Endometrial microvascular endothelial cells (primary cell): ENCODE results near the gene RNF10. TPM values are rescaled to one million over a fixed set of nuclear protein-coding genes. Genes with fewer than 3 reads are reported as not detected.

Experiments
- in situ Hi-C: cut with HindIII; loops from 2 replicates; pipeline ENCODE4 v1.10.0; 2017; ENCODE audit warnings: low sequenced_read_pairs, low pct_unique_long_range_greater_than_20kb; ENCODE audit errors: inconsistent ontology term
- total RNA-seq: library from RNA; depleted of rRNA; stranded (reverse); fragments of >200 nt; gene quantifications from one replicate; pipeline ENCODE4 v1.2.3, GENCODE V29; 2015; ENCODE audit errors: inconsistent ontology term

RNF10 gene
- total RNA-seq, 1 donor from 2014 or later = 119 TPM

DNA sequence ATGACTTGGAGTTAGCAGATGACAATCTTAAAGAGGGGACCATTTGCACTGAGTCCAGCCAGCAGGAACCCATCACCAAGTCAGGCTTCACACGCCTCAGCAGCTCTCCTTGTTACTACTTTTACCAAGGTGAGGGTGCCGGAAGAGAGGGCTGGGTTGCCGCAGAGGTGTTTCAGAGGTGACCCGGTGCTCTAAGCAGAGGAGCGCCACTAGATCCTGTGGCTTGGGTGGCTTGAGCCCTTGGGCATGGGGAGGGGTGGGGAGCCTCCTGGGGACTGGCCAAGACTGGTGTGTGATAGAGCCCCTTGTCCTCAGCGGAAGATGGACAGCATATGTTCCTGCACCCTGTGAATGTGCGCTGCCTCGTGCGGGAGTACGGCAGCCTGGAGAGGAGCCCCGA lies 29.3 kb downstream of the RNF10 start:
- in situ Hi-C loops = no loop called here

DNA sequence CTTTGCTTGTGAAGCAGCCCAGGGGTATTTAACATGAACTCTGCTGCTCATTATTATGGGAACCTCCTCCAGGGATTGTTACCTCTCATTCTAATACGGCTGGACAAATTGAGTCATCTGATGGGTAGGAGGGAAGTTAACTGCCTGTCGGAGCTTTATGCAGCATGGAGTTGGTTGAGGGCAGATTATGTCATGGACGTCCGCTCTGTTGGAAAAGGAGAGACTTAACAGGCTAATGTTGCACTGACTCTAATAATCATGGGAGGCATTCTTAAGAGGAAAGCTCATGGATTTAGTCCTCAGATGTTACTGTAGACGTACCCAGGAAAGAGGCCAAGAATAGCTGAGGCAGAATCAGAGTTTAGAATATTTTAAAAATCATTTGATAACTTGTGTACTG lies 37.1 kb downstream of the RNF10 start:
- in situ Hi-C loops = no loop called here

GRCh38 chr12:120573560-120573959 lies 39.4 kb downstream of the RNF10 start:
- in situ Hi-C loops = no loop called here

DNA sequence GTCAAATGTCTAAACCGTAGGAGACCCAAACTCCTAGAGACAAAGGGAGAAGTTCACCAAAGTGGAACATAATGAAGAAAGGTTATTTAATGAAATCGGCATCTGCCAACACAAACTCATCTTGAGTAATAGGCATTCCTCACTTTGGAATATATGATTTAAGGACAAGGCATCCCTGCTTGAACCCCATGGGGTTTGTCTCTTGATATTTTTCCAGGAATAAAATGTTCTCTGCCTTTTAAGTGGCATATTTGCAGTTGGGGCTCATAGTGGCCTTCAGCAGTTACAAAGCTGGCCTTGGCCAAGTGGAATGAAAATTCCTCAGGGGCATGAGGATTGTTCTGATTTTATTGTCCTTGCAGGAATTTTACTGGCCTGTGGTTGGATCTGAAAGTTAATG lies 40.0 kb downstream of the RNF10 start:
- in situ Hi-C loops = no loop called here

- in situ Hi-C loops = no loop called here
Observed at GRCh38 chr12:120579179-120579578, 45.0 kb downstream of the RNF10 start.

DNA sequence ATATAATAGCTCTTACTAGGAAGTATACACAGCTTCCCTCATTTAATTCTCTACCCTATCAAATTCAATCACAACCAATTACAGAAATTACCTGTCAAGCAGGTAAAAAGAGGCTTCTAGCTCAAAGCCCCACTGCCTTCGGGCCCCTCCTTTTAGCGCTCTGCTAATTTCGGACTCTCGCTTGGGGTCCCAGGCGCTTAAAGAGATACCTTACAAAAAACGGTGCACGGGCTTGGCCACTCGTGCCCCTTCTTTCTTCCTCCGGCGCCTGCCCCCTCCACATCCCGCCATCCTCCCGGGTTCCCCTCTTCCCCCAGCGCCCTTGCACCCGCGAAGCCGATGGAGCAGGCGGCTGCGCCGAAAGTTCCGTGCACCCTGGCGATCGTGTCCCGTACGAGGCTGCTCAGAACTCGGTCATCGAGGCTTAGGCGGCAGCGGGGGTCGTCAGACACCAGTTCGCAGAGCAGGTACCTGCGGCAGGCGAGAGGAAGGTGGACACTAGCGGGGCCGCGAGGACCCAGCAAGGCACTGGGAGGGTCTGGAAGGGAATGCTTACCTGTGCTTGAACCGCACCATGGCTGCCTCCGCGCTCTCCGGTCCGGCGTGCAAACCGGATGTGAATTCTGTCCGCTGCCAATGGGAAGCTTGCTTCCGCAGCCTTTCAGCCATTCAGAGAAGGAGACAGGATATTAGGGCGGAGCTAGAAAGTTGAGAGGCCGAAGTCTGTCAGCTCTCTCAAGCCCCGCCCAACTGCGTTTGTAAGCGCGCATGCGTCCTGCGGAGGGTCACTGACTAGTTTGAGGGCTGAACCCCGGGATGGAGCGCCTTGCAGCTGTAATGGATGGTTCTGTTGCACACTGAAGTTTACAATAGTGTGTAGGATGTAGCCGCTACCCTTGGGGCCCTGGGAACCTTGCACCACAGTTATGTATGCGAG lies 46.9 kb downstream of the RNF10 start, which contains the start of gene POP5:
POP5 (minus strand) TSS at position 616 of the 937 bp plus-strand sequence; CDS start at position 576, 40 bp downstream.
- in situ Hi-C loops = loop anchor here (10.0 kb wide), 1 partner anchor 134 kb away; the partner anchor contains the start of gene UNC119B

GRCh38 chr12:120581998-120582397 lies 47.8 kb downstream of the RNF10 start:
- in situ Hi-C loops = loop anchor here (10.0 kb wide), 1 partner anchor 133 kb away; the partner anchor contains the start of gene UNC119B

GRCh38 chr12:120583478-120584030 lies 49.4 kb downstream of the RNF10 start:
- in situ Hi-C loops = loop anchor here (10.0 kb wide), 1 partner anchor 131 kb away; the partner anchor contains the start of gene UNC119B

GRCh38 chr12:120584343-120585149 lies 50.4 kb downstream of the RNF10 start:
- in situ Hi-C loops = loop anchor here (10.0 kb wide), 1 partner anchor 130 kb away; the partner anchor contains the start of gene UNC119B

GRCh38 chr12:120586206-120586605 lies 52.0 kb downstream of the RNF10 start:
- in situ Hi-C loops = loop anchor here (10.0 kb wide), 1 partner anchor 129 kb away; the partner anchor contains the start of gene UNC119B

GRCh38 chr12:120586860-120587259 lies 52.7 kb downstream of the RNF10 start:
- in situ Hi-C loops = loop anchor here (10.0 kb wide), 1 partner anchor 128 kb away; the partner anchor contains the start of gene UNC119B

DNA sequence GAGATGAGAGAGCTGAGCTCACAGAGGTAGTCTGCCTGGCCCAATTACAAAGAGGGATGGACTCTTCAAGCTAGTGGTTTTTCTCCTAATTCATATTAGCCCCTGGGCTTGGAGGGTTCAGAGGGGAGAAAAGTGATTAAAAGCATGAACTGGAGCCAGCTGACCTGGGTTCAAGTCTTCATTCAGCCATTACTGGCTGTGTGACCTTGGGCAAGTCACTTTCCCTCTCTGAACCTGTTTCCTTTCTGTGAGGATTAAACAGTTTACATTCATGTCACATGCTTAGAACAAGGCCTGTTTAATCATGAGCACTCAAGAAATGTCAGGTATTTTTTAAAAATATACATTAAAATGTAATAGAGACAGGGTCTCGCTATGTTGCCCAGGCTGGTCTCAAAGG lies 54.2 kb downstream of the RNF10 start:
- in situ Hi-C loops = loop anchor here (10.0 kb wide), 1 partner anchor 126 kb away; the partner anchor contains the start of gene UNC119B

GRCh38 chr12:120588948-120589930 lies 55.1 kb downstream of the RNF10 start:
- in situ Hi-C loops = loop anchor here (10.0 kb wide), 1 partner anchor 126 kb away; the partner anchor contains the start of gene UNC119B

DNA sequence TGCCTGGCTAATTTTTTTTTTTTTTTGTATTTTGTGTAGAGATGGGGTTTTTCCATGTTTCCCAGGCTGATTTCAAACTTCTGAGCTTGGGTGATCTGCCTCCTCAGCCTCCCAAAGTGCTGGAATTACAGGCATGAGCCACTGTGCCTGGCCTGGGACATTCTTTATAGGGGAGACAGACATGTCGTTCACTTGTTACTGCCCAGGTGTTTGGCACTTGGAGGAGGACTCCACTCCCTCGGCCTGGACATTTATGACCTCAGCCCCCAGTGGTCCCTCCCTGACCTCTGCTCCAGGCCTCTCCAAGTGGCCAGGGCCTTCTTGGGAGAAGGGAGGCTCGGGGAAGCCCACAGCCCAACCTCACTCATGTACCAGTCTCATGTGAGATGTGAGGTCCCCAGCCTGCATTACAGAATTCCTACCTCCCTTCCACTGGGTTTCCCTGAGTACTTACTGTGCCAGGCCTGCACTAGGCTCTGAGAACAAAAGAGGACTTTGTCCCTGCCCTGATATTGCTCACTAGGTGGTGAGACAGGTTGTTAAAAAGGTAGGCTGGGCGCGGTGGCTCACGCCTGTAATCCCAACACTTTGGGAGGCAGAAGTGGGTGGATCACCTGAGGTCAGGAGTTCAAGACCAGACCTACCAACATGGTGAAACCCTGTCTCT lies 56.7 kb downstream of the RNF10 start:
- in situ Hi-C loops = no loop called here

DNA sequence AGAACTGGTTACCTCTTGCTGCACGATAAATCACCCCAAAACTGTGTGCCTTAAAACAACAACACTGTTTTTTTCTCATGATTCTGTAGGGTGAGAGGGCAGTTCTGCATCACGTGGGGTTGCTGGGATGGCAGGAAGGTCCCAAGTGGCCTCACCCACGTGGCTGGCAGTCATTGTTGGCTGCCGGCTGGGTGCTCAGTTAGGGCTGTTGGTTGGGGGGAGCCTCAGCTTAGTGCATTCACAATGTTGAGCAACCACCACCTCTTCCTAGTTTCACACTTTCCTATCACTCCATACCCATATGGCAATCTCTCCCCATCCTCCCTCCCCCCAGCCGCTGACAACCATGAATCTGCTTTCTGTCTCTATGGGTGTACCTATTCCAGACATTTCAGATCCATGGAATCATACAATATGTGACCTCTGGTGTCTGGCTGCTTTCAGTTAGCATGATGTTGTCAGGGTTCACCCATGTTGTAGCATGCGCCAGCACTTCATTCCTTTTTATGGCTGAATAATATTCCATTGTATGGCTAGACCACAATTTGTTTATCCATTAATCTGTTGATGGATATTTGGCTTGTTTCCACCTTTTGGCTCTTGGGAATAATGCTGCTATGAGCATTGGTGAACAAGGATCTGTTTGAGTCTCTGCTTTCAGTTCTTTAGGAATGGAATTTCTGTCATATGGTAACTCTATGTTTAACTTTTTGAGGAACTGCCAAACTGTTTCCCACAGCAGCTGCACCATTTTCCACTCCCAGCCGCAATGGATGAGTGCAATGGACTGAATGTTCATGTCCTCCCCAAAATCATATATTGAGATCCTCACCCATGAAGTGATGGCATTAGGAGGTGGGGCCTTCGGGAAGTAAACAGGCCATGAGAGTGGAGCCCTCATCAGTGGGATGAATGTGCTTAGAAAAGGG lies 58.2 kb downstream of the RNF10 start:
- in situ Hi-C loops = no loop called here

GRCh38 chr12:120596901-120597300 lies 62.7 kb downstream of the RNF10 start:
- in situ Hi-C loops = no loop called here
